Cardiac muscle cell (in vitro differentiated cells and primary cell): ENCODE results near the gene VPS16. TPM values are rescaled to one million over a fixed set of nuclear protein-coding genes. Genes with fewer than 3 reads are reported as not detected.

Experiments used
- DNase-seq, 2 donors: peaks; one replicate each; pipeline versions ENCODE4 v3.0.0 to v3.0.0-alpha.2; 2010 to 2017; ENCODE audit warnings: low read depth in 1 of 2, low spot score in 1 of 2
- H3K27ac ChIP-seq: fragments of 200-600 bp; sonication (generic); 2 replicates; pipeline ENCODE4 v1.5.1; 2016
- H3K27me3 ChIP-seq: fragments of 200-600 bp; sonication (generic); 2 replicates; pipeline ENCODE4 v1.6.0; 2016; ENCODE audit warnings: control low read depth
- H3K36me3 ChIP-seq: fragments of 200-600 bp; sonication (generic); 2 replicates; pipeline ENCODE4 v1.5.1; 2016; ENCODE audit warnings: control low read depth
- H3K4me1 ChIP-seq: fragments of 200-600 bp; sonication (generic); 2 replicates; pipeline ENCODE4 v1.8.1; 2017; ENCODE audit warnings: low read depth, mild to moderate bottlenecking, mixed run types
- H3K4me3 ChIP-seq: fragments of 200-600 bp; sonication (generic); 2 replicates; pipeline ENCODE4 v1.5.1; 2016; ENCODE audit warnings: mild to moderate bottlenecking
- H3K9me3 ChIP-seq: fragments of 200-600 bp; sonication (generic); 2 replicates; pipeline ENCODE4 v1.5.1; 2017; ENCODE audit warnings: low read depth, mild to moderate bottlenecking, control low read depth
- CTCF ChIP-seq: IDR thresholded peaks from 2 replicates; pipeline ENCODE4 v1.5.1; 2012; ENCODE audit warnings: low read depth, mild to moderate bottlenecking, low read length
- polyA plus RNA-seq: library from polyadenylated mRNA; unstranded; fragments of >200 nt; fragmentation: Nextera tagmentation; extraction: Ambion mirVana; gene quantifications from 2 replicates; pipeline ENCODE4 v1.2.1, GENCODE V29; 2016
- total RNA-seq: library from RNA; depleted of rRNA; stranded (reverse); fragments of >200 nt; gene quantifications from 2 replicates; pipeline ENCODE4 v1.2.3, GENCODE V29; 2016

Gene VPS16
- total and polyA plus RNA-seq, 2 experiments from 2014 or later = 44.5 to 49.1 TPM

- Histone ChIP-seq H3K4me1 (peaks cover 16% of the 10 kb centered on the region), H3K27ac (no peak overlapping the region), H3K27me3 (peaks cover 14% of the 10 kb centered on the region), H3K4me3 (no peak overlapping the region), H3K36me3 (no peaks in the 10 kb centered on the region), H3K9me3 (no peaks in the 10 kb centered on the region)
- DNase-seq = no peak
- TF ChIP-seq CTCF = no peak
Observed at GRCh38 chr20:2875690-2876203, 35.2 kb downstream of the VPS16 start.

GRCh38 chr20:2878515-2878914 lies 38.0 kb downstream of the VPS16 start:
- TF ChIP-seq CTCF = no peak
- H3K27me3 ChIP-seq = no peaks in the 10 kb centered on the region
- H3K9me3 ChIP-seq = no peaks in the 10 kb centered on the region
- no peak overlapping the region for H3K27ac ChIP-seq
- H3K36me3 ChIP-seq = no peaks in the 10 kb centered on the region
- peaks cover 16% of the 10 kb centered on the region for H3K4me1 ChIP-seq
- no peak for DNase-seq
- no peak overlapping the region for H3K4me3 ChIP-seq

GRCh38 chr20:2879146-2879545 lies 38.6 kb downstream of the VPS16 start:
- Histone ChIP-seq H3K9me3 (no peaks in the 10 kb centered on the region), H3K4me1 (peaks cover 16% of the 10 kb centered on the region), H3K36me3 (no peaks in the 10 kb centered on the region), H3K27ac (no peak overlapping the region), H3K4me3 (no peak overlapping the region), H3K27me3 (no peaks in the 10 kb centered on the region)
- peak in 1 of 2 donors; percentile 79 for DNase-seq
- no peak for TF ChIP-seq CTCF

- Histone ChIP-seq H3K27ac (no peak overlapping the region), H3K27me3 (no peaks in the 10 kb centered on the region), H3K4me1 (peaks cover 7% of the 10 kb centered on the region), H3K9me3 (no peaks in the 10 kb centered on the region), H3K36me3 (no peaks in the 10 kb centered on the region), H3K4me3 (no peak overlapping the region)
- no peak for TF ChIP-seq CTCF
- no peak for DNase-seq
Observed at GRCh38 chr20:2880650-2881049, 40.1 kb downstream of the VPS16 start.

GRCh38 chr20:2883726-2884637 lies 43.4 kb downstream of the VPS16 start:
- no peak for TF ChIP-seq CTCF
- H3K27ac ChIP-seq = no peak overlapping the region

More at GRCh38 chr20:2883726-2884637, 43.4 kb downstream of the VPS16 start:
- no peak overlapping the region for H3K4me3 ChIP-seq
- H3K36me3 ChIP-seq = no peaks in the 10 kb centered on the region
- no peak for DNase-seq
- H3K27me3 ChIP-seq = no peaks in the 10 kb centered on the region
- H3K4me1 ChIP-seq = peaks cover 7% of the 10 kb centered on the region
- no peaks in the 10 kb centered on the region for H3K9me3 ChIP-seq
